Measurements from ENCODE around the gene NAGK. TPM values are rescaled to one million over a fixed set of nuclear protein-coding genes. Genes with fewer than 3 reads are reported as not detected.

The NAGK gene
- total and polyA plus RNA-seq, 2 donors (not counting 1 experiment from before 2014, with no cell fraction given), result 221 to 230 TPM

Other genes with a start within 250 kb of the NAGK start
- not detected in 2 replicates for gene CLEC4F, start 248.0 kb upstream of the NAGK start, total RNA-seq
- gene CLEC4F, start 248.0 kb upstream of the NAGK start, polyA plus RNA-seq, result 0.20 TPM in 1 of 2 replicates, not detected in the other
- gene CD207, start 232.8 kb upstream of the NAGK start, total RNA-seq, result not detected in 2 replicates
- not detected in 2 replicates for gene CD207, start 232.8 kb upstream of the NAGK start, polyA plus RNA-seq
- not detected in 2 replicates for gene VAX2, start 168.1 kb upstream of the NAGK start, total RNA-seq
- gene VAX2, start 168.1 kb upstream of the NAGK start, polyA plus RNA-seq, result not detected in 2 replicates
- not detected in 2 replicates for gene ATP6V1B1, start 132.7 kb upstream of the NAGK start, total RNA-seq
- gene ATP6V1B1, start 132.7 kb upstream of the NAGK start, polyA plus RNA-seq, result not detected in 2 replicates
- 0.84 and 1.4 TPM in 2 replicates for gene ANKRD53, start 90.0 kb upstream of the NAGK start, total RNA-seq
- gene ANKRD53, start 90.0 kb upstream of the NAGK start, polyA plus RNA-seq, result 0.46 and 0.84 TPM in 2 replicates
- gene TEX261, start 73.8 kb upstream of the NAGK start, total RNA-seq, result 54.0 and 56.4 TPM in 2 replicates
- gene TEX261, start 73.8 kb upstream of the NAGK start, polyA plus RNA-seq, result 21.9 and 29.0 TPM in 2 replicates
- gene MCEE, start 61.6 kb downstream of the NAGK start, total RNA-seq, result 17.6 and 21.7 TPM in 2 replicates
- gene MCEE, start 61.6 kb downstream of the NAGK start, polyA plus RNA-seq, result 13.1 and 13.8 TPM in 2 replicates
- gene MPHOSPH10, start 62.0 kb downstream of the NAGK start, total RNA-seq, result 45.8 and 51.8 TPM in 2 replicates
- 5.6 and 9.0 TPM in 2 replicates for gene MPHOSPH10, start 62.0 kb downstream of the NAGK start, polyA plus RNA-seq
- 10.1 and 10.2 TPM in 2 replicates for gene PAIP2B, start 158.5 kb downstream of the NAGK start, total RNA-seq
- gene PAIP2B, start 158.5 kb downstream of the NAGK start, polyA plus RNA-seq, result 4.7 and 4.8 TPM in 2 replicates